ENCODE data around the gene FOXJ2. TPM values are rescaled to one million over a fixed set of nuclear protein-coding genes. Genes with fewer than 3 reads are reported as not detected.

FOXJ2 gene
- polyA plus RNA-seq, 1 of the 3 experiments (the other 2 are of a cell fraction) = 3.4 TPM

DNA sequence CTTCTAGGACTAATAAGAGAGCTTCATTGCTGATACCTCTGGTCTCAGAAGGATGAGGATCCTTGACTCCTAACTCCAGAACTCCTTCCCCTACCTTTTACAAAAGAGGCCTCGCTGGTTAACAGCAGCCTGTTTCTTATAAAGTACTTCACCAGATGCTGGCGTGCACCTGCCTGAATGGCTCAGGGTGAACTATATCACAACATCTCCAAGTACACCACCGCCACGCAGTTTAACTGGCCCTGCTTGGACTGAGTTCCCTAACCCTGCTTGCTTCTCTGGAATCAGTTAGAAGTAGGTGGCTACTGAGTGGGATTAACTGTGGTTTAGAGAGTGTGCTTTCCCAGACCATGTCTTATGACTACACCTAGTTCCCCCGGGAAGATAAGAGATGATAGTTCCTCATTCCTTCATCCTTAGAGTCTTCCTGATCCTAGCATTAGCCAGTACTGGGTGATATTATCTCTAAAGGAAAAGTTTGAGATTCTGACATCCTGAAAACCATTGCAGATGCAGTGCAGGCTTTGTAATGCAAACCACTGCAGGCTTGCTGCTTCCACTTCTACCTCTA is 3.0 kb downstream of the FOXJ2 start:
- H3K4me1 ChIP-seq (ENCODE audit: control insufficient read depth in 1 of 2, insufficient read depth in 2 of 2, low read depth in 1 of 2, low read length in 1 of 2) = peaks cover 32 to 39% of the 10 kb centered on the region in 2 experiments
- H3F3A ChIP-seq (replicated peaks; ENCODE audit: insufficient read depth) = no peaks in the 10 kb centered on the region
- no peaks in the 10 kb centered on the region for H3K27me3 ChIP-seq (ENCODE audit: insufficient read depth)
- POLR2A ChIA-PET = no interaction called here
- no peaks in the 10 kb centered on the region for H3K9me2 ChIP-seq
- H3K27ac ChIP-seq (ENCODE audit: low read depth in 2 of 2, low read length in 1 of 2) = peak overlapping the region in 1 of 2 experiments; percentile 17; a peak in 1 of 4 replicates
- no peak overlapping the region for H3K9ac ChIP-seq
- peaks cover 32% of the 10 kb centered on the region for H4K20me1 ChIP-seq (ENCODE audit: insufficient read depth)
- DNase-seq = no peak
- no peak overlapping the region for H2AFZ ChIP-seq (ENCODE audit: low read depth)
- no peak overlapping the region; a peak in 1 of 4 replicates for H3K4me3 ChIP-seq (ENCODE audit: low read depth in 2 of 2, low read length in 1 of 2)
- CTCF ChIA-PET = interaction anchor here (0.7 to 6.3 kb wide), 4 partner anchors 10 to 74 kb away, joined by 3 to 41 read pairs (median 20); no protein-coding TSS in a partner anchor
- peaks cover 3 to 4% of the 10 kb centered on the region in 2 experiments for H3K36me3 ChIP-seq (replicated peaks in 1 of 2; ENCODE audit: control insufficient read depth in 1 of 2, insufficient read depth in 2 of 2, low read length in 1 of 2)
- peaks cover 64% of the 10 kb centered on the region for H3K79me2 ChIP-seq (ENCODE audit: insufficient read depth)
- WGBS (ENCODE audit: low lambda C conversion rate) = 84% methylated on average over 5 of the region's 5 CpGs
- H3K4me2 ChIP-seq = peak overlapping the region; percentile 91
- TF ChIP-seq SMC3 (IDR thresholded peaks at IDR 0.05; ENCODE audit: low read depth, low read length) = no peak
- H3K9me3 ChIP-seq = no peaks in the 10 kb centered on the region

DNA sequence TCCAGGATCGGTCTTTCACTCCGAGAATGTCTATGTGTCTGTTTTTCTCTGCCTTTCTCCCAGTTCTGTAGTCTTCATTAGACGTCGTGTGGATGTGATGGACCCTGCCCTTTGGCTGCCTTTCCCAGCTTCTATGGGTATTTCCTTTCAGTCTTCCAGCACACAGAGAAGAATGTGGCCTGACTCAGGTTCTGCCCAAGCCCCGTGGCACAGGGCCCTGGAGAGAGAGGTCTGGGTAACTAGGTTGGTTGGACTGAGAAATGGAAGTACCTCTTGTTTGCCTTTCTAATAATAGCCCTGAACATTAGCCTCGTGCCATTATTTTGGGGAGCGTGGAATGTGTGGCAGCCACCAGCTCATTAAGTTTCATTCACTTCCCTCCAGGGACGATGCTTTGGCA is 3.8 kb downstream of the FOXJ2 start:
- H3F3A ChIP-seq (replicated peaks; ENCODE audit: insufficient read depth) = no peaks in the 10 kb centered on the region
- H3K4me3 ChIP-seq (ENCODE audit: low read depth in 2 of 2, low read length in 1 of 2) = no peak overlapping the region
- no peaks in the 10 kb centered on the region for H3K27me3 ChIP-seq (ENCODE audit: insufficient read depth)
- no peak for DNase-seq
- H2AFZ ChIP-seq (ENCODE audit: low read depth) = no peak overlapping the region
- H3K79me2 ChIP-seq (ENCODE audit: insufficient read depth) = peaks cover 64% of the 10 kb centered on the region
- H3K9me3 ChIP-seq = no peaks in the 10 kb centered on the region
- H3K4me2 ChIP-seq = no peak overlapping the region
- no peak overlapping the region for H3K27ac ChIP-seq (ENCODE audit: low read depth in 2 of 2, low read length in 1 of 2)
- H3K4me1 ChIP-seq (ENCODE audit: control insufficient read depth in 1 of 2, insufficient read depth in 2 of 2, low read depth in 1 of 2, low read length in 1 of 2) = peaks cover 32 to 39% of the 10 kb centered on the region in 2 experiments
- TF ChIP-seq TAF1 (IDR thresholded peaks at IDR 0.05; ENCODE audit: borderline replicate concordance, low read depth, low read length) = no peak
- no peak for TF ChIP-seq IRF3 (IDR thresholded peaks at IDR 0.05; ENCODE audit: low read depth, low read length)
- no peak for TF ChIP-seq REST (IDR thresholded peaks at IDR 0.05; ENCODE audit: low read depth, low read length)
- TF ChIP-seq, protein P1, sequence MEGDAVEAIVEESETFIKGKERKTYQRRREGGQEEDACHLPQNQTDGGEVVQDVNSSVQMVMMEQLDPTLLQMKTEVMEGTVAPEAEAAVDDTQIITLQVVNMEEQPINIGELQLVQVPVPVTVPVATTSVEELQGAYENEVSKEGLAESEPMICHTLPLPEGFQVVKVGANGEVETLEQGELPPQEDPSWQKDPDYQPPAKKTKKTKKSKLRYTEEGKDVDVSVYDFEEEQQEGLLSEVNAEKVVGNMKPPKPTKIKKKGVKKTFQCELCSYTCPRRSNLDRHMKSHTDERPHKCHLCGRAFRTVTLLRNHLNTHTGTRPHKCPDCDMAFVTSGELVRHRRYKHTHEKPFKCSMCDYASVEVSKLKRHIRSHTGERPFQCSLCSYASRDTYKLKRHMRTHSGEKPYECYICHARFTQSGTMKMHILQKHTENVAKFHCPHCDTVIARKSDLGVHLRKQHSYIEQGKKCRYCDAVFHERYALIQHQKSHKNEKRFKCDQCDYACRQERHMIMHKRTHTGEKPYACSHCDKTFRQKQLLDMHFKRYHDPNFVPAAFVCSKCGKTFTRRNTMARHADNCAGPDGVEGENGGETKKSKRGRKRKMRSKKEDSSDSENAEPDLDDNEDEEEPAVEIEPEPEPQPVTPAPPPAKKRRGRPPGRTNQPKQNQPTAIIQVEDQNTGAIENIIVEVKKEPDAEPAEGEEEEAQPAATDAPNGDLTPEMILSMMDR (IDR thresholded peaks at IDR 0.05) = no peak
- TF ChIP-seq RAD21 (IDR thresholded peaks at IDR 0.05; ENCODE audit: low read length) = no peak
- TF ChIP-seq MXI1 (IDR thresholded peaks at IDR 0.05; ENCODE audit: low read depth, low read length) = no peak
- no peak for TF ChIP-seq PBX3 (IDR thresholded peaks at IDR 0.05)
- no peak for TF ChIP-seq MEF2A (IDR thresholded peaks at IDR 0.05; ENCODE audit: borderline replicate concordance, low read depth)
- no peak for TF ChIP-seq YY1 (IDR thresholded peaks at IDR 0.05; ENCODE audit: low read depth)
- no peak for TF ChIP-seq SIN3A (IDR thresholded peaks at IDR 0.05; ENCODE audit: borderline replicate concordance, low read depth, low read length)
- ChIA-PET POLR2A (no interaction called here), CTCF (interaction anchor here (0.7 to 6.3 kb wide), 4 partner anchors 9 to 103 kb away, joined by 3 to 41 read pairs (median 14); no protein-coding TSS in a partner anchor)
- peaks cover 3 to 12% of the 10 kb centered on the region in 2 experiments for H3K36me3 ChIP-seq (replicated peaks in 1 of 2; ENCODE audit: control insufficient read depth in 1 of 2, insufficient read depth in 2 of 2, low read length in 1 of 2)
- H3K9ac ChIP-seq = no peak overlapping the region
- H3K9me2 ChIP-seq = no peaks in the 10 kb centered on the region
- peaks cover 32% of the 10 kb centered on the region for H4K20me1 ChIP-seq (ENCODE audit: insufficient read depth)
- WGBS (ENCODE audit: low lambda C conversion rate) = 90% methylated on average over 8 of the region's 8 CpGs

All from SK-N-SH (cell line).